Activated T-cell treated with anti-CD3 and anti-CD28 coated beads, Interleukin-2, amount 50 U/mL, for 24 hours (primary cell): ENCODE results near the gene CBR3.
"Not testable (repeated sequence)": the region's sequence is repeated elsewhere in the genome, so short reads cannot be mapped to it uniquely, and the experiment has no call there.

Source experiments
- DNase-seq: peaks from one replicate; pipeline ENCODE4 v3.0.0-alpha.2; 2020
- H3K27ac Mint-ChIP-seq: 2 replicates; pipeline ENCODE4 v1.8.0; 2020; ENCODE audit warnings: mild to moderate bottlenecking, mixed read lengths
- H3K27me3 Mint-ChIP-seq: 2 replicates; pipeline ENCODE4 v1.8.0; 2020; ENCODE audit warnings: mixed read lengths
- H3K36me3 Mint-ChIP-seq: 2 replicates; pipeline ENCODE4 v1.8.0; 2020; ENCODE audit warnings: low read depth, mixed read lengths
- H3K4me1 Mint-ChIP-seq: 2 replicates; pipeline ENCODE4 v1.8.0; 2020; ENCODE audit warnings: low read depth, mixed read lengths
- H3K4me3 Mint-ChIP-seq: 2 replicates; pipeline ENCODE4 v1.8.0; 2020; ENCODE audit warnings: mild to moderate bottlenecking, moderate library complexity, mixed read lengths
- H3K9me3 Mint-ChIP-seq: 2 replicates; pipeline ENCODE4 v1.8.0; 2020; ENCODE audit warnings: mixed read lengths

Gene CBR3

DNA sequence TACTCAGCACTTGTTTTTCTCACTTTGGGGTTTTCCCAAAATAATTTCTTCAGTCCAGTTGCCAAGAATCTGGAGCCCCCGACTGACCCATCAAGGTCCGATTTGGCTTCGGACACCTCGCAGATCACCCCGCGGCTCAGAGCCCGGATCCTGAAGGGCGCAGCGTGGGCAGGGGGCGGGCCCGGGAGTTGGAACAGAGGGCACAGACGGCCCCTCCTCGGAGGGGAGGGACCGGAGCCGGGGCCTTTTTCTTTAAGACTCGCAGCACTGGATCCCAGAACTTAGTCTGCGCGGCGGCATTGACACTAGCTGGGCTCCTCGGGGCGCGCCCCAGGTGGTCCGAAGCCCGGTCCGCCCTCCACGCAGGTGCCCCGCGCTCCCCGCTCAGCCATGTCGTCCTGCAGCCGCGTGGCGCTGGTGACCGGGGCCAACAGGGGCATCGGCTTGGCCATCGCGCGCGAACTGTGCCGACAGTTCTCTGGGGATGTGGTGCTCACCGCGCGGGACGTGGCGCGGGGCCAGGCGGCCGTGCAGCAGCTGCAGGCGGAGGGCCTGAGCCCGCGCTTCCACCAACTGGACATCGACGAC, at the start of gene CBR3:
TSS of gene CBR3 (plus strand) at position 277 of the 588 bp plus-strand sequence. CDS start at position 391, 114 bp downstream.
- Mint-ChIP-seq H3K9me3 (no peaks in the 10 kb centered on the region), H3K27me3 (peaks cover 3% of the 10 kb centered on the region), H3K4me3 (peak within 1 kb of the TSS; percentile 85), H3K36me3 (peaks cover 2% of the 10 kb centered on the region), H3K27ac (peak within 1 kb of the TSS; percentile 85), H3K4me1 (peaks cover 22% of the 10 kb centered on the region)
- DNase-seq = peak; percentile 80

DNA sequence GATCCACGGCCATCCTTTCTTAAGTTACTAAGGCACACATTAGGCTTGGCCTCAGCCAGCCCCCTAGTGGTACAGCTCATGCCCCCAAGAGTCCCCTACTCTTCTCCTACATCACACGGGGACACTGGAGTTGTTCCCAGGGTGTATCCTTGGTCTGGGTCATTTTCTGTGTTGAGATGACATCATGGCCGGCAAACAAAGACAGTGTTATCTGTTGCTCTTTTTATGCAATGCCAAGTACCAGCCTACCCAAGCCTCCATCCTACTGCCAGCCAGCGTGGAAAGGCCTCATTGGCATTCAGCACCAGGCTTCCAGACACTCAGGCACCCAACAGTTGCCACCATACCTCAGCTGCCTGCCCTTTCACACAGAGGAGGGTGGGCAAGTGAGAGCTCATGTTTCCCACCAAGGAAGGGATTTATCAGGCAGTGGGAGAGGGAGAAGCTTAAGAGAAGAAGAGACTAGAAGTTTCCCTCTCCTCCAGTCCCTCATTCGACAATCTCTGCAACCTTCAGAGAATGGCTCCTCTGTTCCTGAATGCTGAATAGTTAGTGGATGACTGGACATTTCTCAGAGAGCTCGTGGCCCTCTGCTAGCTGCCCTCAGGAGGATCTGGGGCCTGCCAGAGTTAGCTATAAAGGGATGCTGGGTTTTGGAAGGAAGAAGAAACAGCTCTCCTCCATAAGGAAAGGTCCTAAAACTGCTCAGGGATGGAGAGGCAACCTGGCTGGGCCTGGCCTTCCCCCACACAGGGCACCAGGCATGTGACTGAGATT, 47.3 kb upstream of the CBR3 start:
- DNase-seq = no peak
- H3K27ac Mint-ChIP-seq = no peak overlapping the region
- H3K27me3 Mint-ChIP-seq = no peaks in the 10 kb centered on the region
- H3K4me1 Mint-ChIP-seq = peaks cover 1% of the 10 kb centered on the region
- H3K4me3 Mint-ChIP-seq = no peak overlapping the region
- H3K36me3 Mint-ChIP-seq = no peaks in the 10 kb centered on the region
- H3K9me3 Mint-ChIP-seq = peaks cover under 1% of the 10 kb centered on the region

DNA sequence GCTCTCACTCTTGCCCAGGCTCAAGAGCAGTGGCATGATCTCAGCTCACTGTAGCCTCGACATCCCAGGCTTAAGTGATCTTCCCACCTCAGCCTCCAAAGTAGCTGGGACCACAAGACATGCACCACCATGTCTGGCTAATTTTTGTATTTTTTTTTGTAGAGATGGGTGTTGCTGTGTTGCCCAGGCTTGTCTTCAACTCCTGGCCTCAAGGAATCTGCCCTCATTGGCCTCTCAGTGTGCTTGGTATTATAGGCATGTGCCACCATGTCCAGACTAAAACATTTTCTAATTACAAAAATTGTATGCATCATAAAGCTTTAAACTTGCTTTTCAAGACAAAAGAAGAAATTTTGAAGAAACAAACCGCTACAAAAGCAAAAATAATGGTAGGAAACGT, 44.9 kb upstream of the CBR3 start:
- no peak overlapping the region for H3K4me3 Mint-ChIP-seq
- peaks cover 12% of the 10 kb centered on the region for H3K9me3 Mint-ChIP-seq
- DNase-seq = no peak
- H3K4me1 Mint-ChIP-seq = peaks cover 1% of the 10 kb centered on the region
- peaks cover 7% of the 10 kb centered on the region for H3K27me3 Mint-ChIP-seq
- H3K36me3 Mint-ChIP-seq = peaks cover 6% of the 10 kb centered on the region
- no peak overlapping the region for H3K27ac Mint-ChIP-seq

DNA sequence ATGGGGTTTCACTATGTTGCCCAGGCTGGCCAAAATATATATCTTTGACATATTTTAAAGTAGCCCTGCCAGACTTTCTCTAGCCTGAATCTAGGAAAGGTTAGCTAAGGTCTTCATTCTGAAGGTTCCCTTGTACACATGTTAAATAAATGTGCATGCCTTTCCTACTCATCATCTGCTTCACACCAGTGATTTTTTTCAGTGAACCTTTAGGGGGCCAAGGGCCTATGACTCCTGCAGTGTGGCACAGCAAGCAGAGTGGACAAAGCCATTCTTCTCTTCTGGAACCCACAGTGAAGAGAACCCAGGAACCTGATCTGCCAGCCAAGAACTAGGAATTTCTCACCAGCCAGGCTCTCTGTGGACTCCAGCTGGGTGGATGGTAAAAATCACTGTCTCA, 42.2 kb upstream of the CBR3 start:
- peaks cover 12% of the 10 kb centered on the region for H3K9me3 Mint-ChIP-seq
- no peak overlapping the region for H3K4me3 Mint-ChIP-seq
- H3K4me1 Mint-ChIP-seq = peaks cover 2% of the 10 kb centered on the region
- no peak for DNase-seq
- H3K27me3 Mint-ChIP-seq = peaks cover 7% of the 10 kb centered on the region
- H3K27ac Mint-ChIP-seq = no peak overlapping the region
- H3K36me3 Mint-ChIP-seq = peaks cover 6% of the 10 kb centered on the region

DNA sequence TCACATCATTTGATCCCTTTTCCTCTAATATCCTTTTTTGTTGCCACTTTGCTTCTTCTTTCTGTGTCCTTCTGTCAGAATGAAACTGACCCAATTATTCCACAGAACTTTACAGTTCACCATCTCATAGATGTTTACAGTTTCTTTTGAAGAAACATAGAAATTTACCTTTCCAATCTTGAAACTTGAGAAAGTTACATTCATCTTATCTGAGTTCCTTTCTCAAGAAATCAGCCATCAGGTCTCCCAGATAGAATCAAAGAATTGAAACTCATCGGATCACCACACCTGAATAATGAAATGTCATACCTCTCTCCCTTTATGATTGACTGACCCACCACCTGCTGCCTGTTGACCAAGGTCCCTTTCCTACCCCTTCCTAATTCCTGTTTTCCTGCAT, 41.4 kb upstream of the CBR3 start:
- Mint-ChIP-seq H3K4me3 (no peak overlapping the region), H3K27me3 (peaks cover 7% of the 10 kb centered on the region), H3K4me1 (peaks cover 8% of the 10 kb centered on the region), H3K36me3 (peaks cover 6% of the 10 kb centered on the region), H3K9me3 (peaks cover 12% of the 10 kb centered on the region), H3K27ac (no peak overlapping the region)
- DNase-seq = no peak

DNA sequence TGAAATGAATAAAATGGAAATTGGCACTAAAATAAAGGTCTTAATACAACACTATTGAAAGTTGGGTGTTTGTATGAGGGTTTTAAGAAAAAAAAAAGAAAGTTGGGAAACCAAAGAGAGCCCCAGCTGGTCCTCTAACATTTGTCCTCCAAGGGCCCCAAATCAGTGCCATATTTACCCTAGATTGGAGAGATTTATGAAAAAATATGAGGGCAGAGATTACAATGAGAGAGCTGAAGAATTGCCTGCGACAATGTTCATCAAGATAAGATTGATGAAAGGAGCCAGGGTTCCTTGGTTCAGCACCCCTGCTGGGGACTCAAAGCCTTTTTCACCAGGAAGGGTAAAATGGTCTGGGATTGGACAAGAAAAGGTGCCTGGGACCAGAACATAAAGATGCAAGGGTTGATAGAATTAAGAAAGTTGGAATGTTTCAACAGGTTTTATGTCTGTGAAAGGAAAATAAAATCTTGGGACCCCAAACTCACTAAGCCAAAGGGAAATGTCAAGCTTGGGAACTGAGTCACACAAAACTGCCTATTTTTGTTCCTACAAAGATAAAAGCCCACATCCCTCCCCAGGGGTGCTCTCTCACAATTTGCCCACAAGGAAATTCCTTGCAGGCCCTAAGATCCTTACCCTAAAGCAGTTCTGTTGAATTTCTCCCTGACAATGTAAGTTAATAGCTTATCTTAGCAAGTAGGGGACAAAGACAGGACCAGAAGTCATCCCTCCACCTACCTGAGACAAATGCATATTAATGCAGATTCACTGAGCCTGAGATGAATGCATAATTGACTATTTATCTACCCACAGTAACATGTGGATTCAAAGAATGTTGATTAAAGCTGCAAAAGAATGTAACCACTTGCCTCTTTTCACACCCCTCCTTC, 38.2 kb upstream of the CBR3 start:
- Mint-ChIP-seq H3K4me1 (peaks cover 13% of the 10 kb centered on the region), H3K9me3 (peaks cover 12% of the 10 kb centered on the region), H3K4me3 (no peak overlapping the region), H3K27me3 (peaks cover 20% of the 10 kb centered on the region), H3K36me3 (peaks cover 6% of the 10 kb centered on the region), H3K27ac (no peak overlapping the region)
- DNase-seq = no peak

DNA sequence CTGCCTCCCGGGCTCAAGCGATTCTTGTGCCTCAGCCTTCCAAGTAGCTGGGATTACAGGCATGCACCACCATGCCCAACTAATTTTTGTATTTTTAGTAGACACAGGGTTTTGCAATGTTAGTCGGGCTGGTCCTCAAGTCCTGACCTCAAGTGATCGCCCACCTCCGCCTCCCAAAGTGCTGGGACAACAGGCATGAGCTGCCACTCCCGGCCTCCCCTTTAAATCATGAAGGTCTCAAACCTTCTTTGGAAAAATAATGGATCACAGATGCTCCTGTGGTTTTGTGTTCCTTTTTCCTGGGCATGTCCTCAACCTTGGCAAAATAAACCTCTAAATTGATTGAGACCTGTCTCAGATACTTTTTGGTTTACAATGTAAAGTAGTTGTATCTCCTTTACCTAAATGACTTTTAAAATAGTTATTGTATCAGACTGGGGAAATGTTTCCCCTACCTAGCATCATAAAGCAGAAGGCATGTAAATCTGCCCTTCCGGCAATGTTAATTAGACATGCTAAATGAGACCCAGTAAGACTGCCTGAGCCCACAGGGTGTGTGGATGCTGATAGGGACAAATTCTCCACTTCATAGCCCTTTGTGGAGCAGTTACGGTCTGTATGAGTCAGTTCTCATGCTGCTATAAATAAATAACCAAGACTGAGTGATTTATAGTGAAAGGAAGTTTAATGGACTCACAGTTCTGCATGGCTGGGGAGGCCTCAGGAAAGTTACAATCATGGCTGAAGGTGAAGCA, 37.3 kb upstream of the CBR3 start:
- DNase-seq = no peak
- peaks cover 20% of the 10 kb centered on the region for H3K27me3 Mint-ChIP-seq
- peaks cover 6% of the 10 kb centered on the region for H3K36me3 Mint-ChIP-seq
- no peak overlapping the region for H3K27ac Mint-ChIP-seq
- no peak overlapping the region for H3K4me3 Mint-ChIP-seq
- H3K9me3 Mint-ChIP-seq = peaks cover 11% of the 10 kb centered on the region
- peaks cover 13% of the 10 kb centered on the region for H3K4me1 Mint-ChIP-seq

DNA sequence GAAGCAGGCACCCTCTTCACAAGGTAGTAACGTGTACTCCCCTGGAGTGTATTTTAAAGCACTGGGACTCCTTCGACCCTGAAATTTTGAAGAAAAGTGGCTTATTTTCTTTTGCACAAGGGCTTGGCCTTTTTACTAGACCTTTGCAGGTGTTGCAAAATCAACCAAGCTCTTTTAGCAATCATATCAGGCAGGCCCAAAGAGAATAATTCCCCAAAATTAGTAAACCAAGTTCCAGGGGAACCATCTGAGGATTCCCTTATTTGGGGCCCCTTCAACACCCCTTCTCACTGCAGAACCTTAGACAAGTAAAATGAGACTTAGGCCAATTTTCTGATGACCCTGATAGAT, 36.7 kb upstream of the CBR3 start:
- Mint-ChIP-seq H3K9me3 (peaks cover 7% of the 10 kb centered on the region), H3K4me1 (peaks cover 13% of the 10 kb centered on the region), H3K36me3 (peaks cover 6% of the 10 kb centered on the region), H3K27ac (no peak overlapping the region), H3K4me3 (no peak overlapping the region), H3K27me3 (peaks cover 21% of the 10 kb centered on the region)
- no peak for DNase-seq

DNA sequence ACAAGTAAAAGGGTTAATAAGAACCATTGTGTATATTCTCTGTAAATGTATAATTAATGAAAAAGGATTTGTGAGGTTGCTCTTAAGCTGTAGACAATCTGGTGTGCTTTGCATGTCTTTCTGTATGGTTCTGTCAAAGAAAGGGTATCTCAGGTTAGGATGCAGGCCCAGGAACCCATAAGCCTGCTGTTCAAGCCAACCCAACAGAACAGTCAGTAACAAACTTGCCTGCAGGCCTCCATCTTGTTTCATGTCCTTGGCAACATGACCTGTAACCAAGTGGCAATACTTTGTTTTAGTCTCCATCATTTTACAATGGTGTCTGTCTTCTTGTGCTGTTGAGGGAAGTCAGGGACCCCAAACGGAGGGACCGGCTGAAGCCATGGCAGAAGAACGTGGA, 35.9 kb upstream of the CBR3 start:
- H3K27me3 Mint-ChIP-seq = peaks cover 22% of the 10 kb centered on the region
- no peaks in the 10 kb centered on the region for H3K9me3 Mint-ChIP-seq
- H3K36me3 Mint-ChIP-seq = no peaks in the 10 kb centered on the region
- peaks cover 15% of the 10 kb centered on the region for H3K4me1 Mint-ChIP-seq
- H3K4me3 Mint-ChIP-seq = no peak overlapping the region
- no peak overlapping the region for H3K27ac Mint-ChIP-seq
- no peak for DNase-seq

DNA sequence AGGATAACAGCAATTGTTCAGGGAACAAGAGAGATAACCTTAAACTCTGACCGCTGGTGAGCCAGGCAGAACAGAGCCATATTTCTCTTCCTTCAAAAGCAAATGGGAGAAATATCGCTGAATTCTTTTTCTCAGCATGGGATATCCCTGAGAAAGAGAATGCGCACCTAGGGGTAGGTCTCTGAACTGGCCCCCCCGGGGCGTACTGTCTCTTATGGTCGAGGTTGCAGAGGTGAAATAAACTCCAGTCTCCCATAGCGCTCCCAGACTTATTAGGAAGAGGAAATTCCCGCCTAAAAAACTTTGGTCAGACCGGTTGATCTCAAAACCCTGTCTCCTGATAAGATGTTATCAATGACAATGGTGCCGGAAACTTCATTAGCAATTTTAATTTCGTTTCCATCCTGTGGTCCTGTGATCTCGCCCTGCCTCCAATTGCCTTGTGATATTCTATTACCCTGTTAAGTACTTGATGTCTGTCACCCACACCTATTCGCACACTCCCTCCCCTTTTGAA, 35.1 kb upstream of the CBR3 start:
- H3K4me3 Mint-ChIP-seq, DNase-seq, H3K36me3 Mint-ChIP-seq, H3K9me3 Mint-ChIP-seq, H3K27ac Mint-ChIP-seq: not testable (repeated sequence)
- Mint-ChIP-seq H3K4me1 (peaks cover 22% of the 10 kb centered on the region), H3K27me3 (peaks cover 28% of the 10 kb centered on the region)

DNA sequence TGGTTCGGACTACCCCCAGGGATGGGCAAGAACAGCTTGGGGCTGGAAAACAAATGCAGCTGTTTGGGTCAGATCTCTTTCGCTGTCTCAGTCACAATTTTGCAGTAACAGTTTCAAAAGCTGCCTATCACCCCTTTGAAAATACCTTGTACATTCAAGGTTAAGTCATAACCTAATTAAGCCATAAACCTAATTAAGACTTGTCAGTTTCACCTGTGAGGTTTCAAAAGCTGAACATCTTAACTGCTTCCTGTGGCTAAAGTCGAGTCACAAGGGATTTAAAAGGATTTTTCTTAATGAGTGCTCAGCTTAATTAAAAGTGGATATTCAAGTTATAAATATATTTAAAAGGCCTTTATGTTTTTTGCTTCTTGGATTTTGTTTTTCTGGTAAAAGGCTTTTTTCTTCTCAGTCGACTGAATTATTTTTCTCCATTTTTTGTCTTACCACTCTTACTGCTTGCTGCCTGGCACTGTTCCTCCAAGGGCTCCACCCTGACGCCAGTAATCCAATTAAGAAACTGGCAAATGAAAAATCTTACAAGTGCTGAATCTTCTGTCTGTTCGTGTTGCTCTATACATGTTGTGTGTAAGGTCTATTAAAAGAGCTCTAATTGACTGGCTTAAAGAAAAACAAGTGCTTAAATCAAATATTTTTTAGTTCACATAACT, 33.8 kb upstream of the CBR3 start:
- Mint-ChIP-seq H3K27me3 (peaks cover 42% of the 10 kb centered on the region), H3K27ac (no peak overlapping the region)

DNA sequence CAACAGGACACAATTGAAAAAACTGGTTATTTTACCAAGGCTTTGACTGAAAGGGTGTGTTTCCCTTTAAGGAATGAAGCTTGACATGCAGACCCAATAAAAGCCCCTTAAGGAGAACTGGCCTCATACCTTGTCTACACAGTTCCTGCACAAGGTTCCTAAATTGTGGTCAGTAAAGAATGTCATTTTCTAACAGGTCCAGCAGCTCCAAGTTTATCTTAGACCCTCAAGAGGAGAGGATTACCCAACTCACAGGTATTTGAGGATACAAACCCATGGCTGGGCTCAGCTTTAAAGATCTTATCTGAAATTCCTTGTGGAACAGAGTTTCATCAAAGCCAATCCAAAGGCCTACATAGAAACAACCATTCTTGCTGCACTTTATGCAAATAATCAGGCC, 31.4 kb upstream of the CBR3 start:
- Mint-ChIP-seq H3K4me1 (peaks cover 18% of the 10 kb centered on the region), H3K27me3 (peaks cover 56% of the 10 kb centered on the region), H3K4me3 (no peak overlapping the region), H3K9me3 (no peaks in the 10 kb centered on the region), H3K27ac (no peak overlapping the region), H3K36me3 (no peaks in the 10 kb centered on the region)
- no peak for DNase-seq

More for the DNA sequence above, 33.8 kb upstream of the CBR3 start:
- Mint-ChIP-seq H3K4me1 (peaks cover 26% of the 10 kb centered on the region), H3K36me3 (no peaks in the 10 kb centered on the region), H3K4me3 (no peak overlapping the region), H3K9me3 (no peaks in the 10 kb centered on the region)
- no peak for DNase-seq

DNA sequence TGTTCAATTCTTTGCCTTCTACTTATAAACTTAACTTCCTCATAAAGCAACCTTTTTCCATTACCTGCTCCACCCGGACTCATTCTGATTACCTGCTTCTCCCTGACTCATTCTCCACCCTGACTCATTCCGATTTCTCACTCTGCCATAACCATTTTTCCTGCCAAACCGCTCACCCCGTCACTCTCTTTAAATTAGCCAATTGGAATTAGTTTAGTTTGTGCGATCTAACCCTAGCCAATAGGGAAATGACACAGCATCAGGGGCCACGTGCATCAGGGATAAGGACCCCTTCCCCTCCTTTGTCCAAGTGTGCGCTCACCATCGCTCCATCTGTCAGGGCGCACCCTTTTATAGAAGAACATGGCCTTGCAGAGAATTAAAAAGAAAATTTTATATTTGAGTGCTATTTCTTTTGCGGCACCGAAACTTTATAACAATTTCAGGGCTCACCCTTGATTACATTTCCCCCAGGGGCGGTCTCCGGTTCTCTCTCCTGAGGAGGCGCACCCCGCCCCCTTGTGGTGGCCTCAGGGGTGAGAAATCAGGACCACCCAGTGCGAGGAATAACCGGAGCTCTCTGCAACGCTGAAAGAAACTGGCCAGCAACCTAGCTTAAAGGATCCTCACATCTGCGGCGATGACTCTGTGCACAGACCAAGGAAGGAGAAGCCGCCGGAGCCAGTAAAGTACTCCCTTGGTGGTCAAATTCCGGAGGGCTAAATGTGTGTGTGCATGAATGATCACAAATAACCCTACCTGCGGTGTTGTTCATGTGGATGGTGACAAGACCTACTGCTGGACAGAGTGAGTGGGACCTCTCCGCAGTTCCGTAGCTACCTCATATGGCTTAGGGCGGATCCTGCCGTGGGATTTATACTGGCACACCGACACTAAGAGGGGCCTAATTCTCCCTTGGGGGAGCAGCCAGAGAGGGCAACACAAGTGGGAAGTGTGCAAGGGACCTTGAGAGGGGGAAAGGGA, 30.3 kb upstream of the CBR3 start:
- peak overlapping the region; percentile 82 for H3K27ac Mint-ChIP-seq
- H3K4me1 Mint-ChIP-seq = peaks cover 18% of the 10 kb centered on the region
- H3K9me3 Mint-ChIP-seq = no peaks in the 10 kb centered on the region
- peak overlapping the region; percentile 60 for H3K4me3 Mint-ChIP-seq
- H3K36me3 Mint-ChIP-seq = no peaks in the 10 kb centered on the region
- peak; percentile 72 for DNase-seq
- H3K27me3 Mint-ChIP-seq = peaks cover 52% of the 10 kb centered on the region
